Measurements from ENCODE around the gene H1-8. TPM values are rescaled to one million over a fixed set of nuclear protein-coding genes. Genes with fewer than 3 reads are reported as not detected.

The H1-8 gene
- total and polyA plus RNA-seq, 12 donors = not detected

DNA sequence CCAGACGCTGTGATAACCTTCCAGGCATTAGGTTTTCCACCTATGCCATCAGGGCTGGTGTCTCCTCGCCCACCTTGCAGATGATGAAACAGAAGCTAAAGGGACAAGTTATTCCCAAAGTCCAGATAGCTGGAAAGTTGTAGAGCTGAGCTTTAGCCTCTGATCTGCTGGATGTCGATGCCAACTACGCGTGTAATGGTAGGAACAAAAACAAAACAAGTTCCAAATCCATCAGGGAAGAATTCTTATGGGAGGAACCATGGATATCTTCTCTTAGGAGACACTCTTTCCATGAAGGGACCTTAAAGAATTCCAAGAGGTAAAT lies 42.7 kb upstream of the H1-8 start:
- Histone ChIP-seq H3K27ac (peak overlapping the region; percentile 41 to 78 (median 62)), H3K4me3 (no peak overlapping the region), H3K36me3 (peaks cover 0 to 34% (median 0%) of the 10 kb centered on the region in 9 donors), H3K4me1 (peaks cover 16 to 90% (median 77%) of the 10 kb centered on the region in 9 donors), H3K9me3 (no peaks in the 10 kb centered on the region), H3K27me3 (no peaks in the 10 kb centered on the region)
- intact Hi-C loops (cut with DNase I) = loop anchor here in 5 of 10 donors (5.0 to 10.0 kb wide), 5 partner anchors 47 to 435 kb away; no protein-coding TSS in a partner anchor
- TF ChIP-seq, protein P1, sequence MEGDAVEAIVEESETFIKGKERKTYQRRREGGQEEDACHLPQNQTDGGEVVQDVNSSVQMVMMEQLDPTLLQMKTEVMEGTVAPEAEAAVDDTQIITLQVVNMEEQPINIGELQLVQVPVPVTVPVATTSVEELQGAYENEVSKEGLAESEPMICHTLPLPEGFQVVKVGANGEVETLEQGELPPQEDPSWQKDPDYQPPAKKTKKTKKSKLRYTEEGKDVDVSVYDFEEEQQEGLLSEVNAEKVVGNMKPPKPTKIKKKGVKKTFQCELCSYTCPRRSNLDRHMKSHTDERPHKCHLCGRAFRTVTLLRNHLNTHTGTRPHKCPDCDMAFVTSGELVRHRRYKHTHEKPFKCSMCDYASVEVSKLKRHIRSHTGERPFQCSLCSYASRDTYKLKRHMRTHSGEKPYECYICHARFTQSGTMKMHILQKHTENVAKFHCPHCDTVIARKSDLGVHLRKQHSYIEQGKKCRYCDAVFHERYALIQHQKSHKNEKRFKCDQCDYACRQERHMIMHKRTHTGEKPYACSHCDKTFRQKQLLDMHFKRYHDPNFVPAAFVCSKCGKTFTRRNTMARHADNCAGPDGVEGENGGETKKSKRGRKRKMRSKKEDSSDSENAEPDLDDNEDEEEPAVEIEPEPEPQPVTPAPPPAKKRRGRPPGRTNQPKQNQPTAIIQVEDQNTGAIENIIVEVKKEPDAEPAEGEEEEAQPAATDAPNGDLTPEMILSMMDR (IDR thresholded peaks at IDR 0.05) = no peak
- DNase-seq (no peak), ATAC-seq (no peak)
- 80 to 87% methylated on average over 5 of the region's 5 CpGs for WGBS, 2 donors

DNA sequence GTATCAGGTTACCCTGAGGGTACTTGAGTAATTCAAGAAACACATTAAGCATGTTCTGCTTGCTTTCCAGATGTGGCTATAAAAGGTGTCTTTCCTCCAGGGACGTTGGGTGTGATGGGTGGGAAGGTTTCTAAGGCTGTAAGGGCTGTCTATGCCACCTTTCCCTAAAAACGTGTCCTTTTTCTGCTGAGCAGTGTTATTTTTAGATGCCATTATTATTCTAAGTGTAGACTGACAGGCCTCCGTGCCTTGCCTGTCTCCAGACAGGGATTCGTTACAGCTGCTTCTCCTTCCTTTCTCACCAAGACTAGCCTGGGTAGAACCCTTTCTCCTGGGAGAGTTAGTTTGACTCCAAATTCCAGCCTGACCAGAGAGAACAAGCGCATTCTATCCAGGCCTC lies 41.3 kb upstream of the H1-8 start:
- ATAC-seq (no peak), DNase-seq (no peak)
- intact Hi-C loops (cut with DNase I) = loop anchor here in 5 of 10 donors (1.0 to 10.0 kb wide), 6 partner anchors 29 to 433 kb away; no protein-coding TSS in a partner anchor
- Histone ChIP-seq H3K4me3 (no peak overlapping the region), H3K27ac (peak overlapping the region in 5 of 10 donors; percentile 20 to 78 (median 74)), H3K27me3 (no peaks in the 10 kb centered on the region), H3K4me1 (peaks cover 22 to 97% (median 85%) of the 10 kb centered on the region in 9 donors), H3K36me3 (peaks cover 0 to 44% (median 0%) of the 10 kb centered on the region in 9 donors), H3K9me3 (no peaks in the 10 kb centered on the region)
- TF ChIP-seq, protein P1 (IDR thresholded peaks at IDR 0.05) = no peak
- WGBS, 2 donors = 60 to 62% methylated on average over 5 of the region's 5 CpGs

DNA sequence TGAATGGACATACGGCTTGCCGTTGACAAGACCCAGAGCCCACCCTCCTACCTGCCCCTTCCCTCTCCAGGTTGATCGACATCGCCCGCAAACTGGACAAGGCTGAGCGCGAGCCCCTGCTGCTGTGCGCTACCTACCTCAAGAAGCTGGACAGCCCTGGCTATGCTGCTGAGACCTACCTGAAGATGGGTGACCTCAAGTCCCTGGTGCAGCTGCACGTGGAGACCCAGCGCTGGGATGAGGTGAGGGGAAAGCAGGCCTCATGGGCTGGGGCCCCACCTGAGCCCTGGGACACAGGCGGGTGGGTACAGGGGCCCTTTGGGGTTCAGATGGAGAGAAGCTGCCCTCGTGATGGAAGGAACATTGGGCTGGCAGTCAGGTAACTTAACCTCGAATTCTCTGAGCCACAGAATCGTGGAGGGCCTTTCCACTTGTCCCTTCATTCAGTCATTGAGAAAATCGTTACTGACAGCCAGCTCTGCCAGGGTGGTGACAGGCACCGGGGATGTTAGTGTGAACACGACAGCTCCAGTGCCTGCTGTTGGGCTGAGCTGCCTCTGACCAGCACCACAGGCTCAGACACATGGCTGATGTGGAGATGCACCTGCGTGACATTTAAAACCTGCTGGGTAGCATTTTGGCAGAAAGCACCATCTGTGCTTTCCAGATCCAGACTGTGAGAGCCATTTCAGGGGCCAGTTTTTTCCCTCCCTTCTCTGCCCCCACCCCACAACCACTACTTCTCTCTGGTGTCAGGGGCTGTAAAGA lies 40.1 kb upstream of the H1-8 start:
- intact Hi-C loops (cut with DNase I) = loop anchor here in 5 of 10 donors (1.0 to 10.0 kb wide), 6 partner anchors 27 to 432 kb away; no protein-coding TSS in a partner anchor
- no peaks in the 10 kb centered on the region for H3K9me3 ChIP-seq
- H3K4me3 ChIP-seq = no peak overlapping the region
- TF ChIP-seq, protein P1 (IDR thresholded peaks at IDR 0.05) = no peak
- peaks cover 20 to 97% (median 88%) of the 10 kb centered on the region in 9 donors for H3K4me1 ChIP-seq
- peaks cover 0 to 41% (median 0%) of the 10 kb centered on the region in 9 donors for H3K36me3 ChIP-seq
- peak overlapping the region in 2 of 10 donors; percentile 8 to 78 for H3K27ac ChIP-seq
- H3K27me3 ChIP-seq = no peaks in the 10 kb centered on the region
- ATAC-seq (peak in 1 of 8 donors; percentile 27), DNase-seq (peak in 1 of 2 donors; percentile 37)
- WGBS, 2 donors = 81 to 86% methylated on average over 18 of the region's 18 CpGs

DNA sequence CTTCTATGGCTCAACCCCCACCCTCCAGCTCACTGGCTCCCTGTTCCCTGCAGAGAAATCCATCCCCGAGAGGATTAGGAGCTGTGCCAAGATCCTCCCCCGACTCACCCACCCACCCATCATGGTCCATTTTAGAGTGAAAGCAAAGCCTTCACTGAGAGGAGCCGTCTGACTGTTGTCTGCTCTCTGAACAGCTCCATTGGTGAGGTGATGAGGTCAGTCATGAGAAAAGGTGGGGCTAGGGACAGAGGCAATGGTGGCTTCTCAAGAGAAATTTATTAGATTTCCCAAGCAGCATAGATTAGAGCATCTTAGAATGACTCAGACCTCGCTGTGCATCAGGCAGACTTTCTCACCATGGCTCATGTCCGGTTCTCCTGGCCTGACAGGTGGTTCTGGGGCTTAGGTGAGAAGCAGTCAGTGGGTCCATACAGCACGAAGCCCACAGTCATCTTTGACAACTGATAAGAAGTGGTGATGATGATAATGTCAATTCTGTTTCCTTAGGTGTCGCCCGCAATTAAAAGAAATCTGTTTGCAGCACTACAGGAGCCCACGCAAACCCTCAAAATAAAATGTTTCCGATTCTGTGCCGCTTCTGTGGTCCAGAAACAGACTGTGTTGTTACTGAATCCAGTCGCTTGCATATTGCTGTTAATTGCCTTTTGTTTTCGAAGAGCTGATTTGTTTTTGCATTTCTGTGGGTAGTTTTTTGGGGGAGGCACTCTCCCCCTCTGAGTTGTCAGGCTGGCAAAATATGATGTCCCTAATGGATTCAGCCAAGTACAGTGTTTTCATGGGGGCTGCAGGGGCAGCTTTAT lies 39.3 kb upstream of the H1-8 start:
- TF ChIP-seq, protein P1 (IDR thresholded peaks at IDR 0.05) = no peak
- Histone ChIP-seq H3K4me1 (peaks cover 16 to 90% (median 80%) of the 10 kb centered on the region in 9 donors), H3K9me3 (no peaks in the 10 kb centered on the region), H3K27ac (no peak overlapping the region), H3K27me3 (no peaks in the 10 kb centered on the region), H3K36me3 (peaks cover 0 to 41% (median 0%) of the 10 kb centered on the region in 9 donors), H3K4me3 (no peak overlapping the region)
- DNase-seq = no peak
- WGBS, 2 donors = 86 to 87% methylated on average over 13 of the region's 13 CpGs
- intact Hi-C loops (cut with DNase I) = loop anchor here in 5 of 10 donors (5.0 to 10.0 kb wide), 5 partner anchors 44 to 431 kb away; no protein-coding TSS in a partner anchor
- no peak for ATAC-seq

All from heart right ventricle (tissue), 16 donors.